Measurements from ENCODE around the gene GBA2. TPM values are rescaled to one million over a fixed set of nuclear protein-coding genes. Genes with fewer than 3 reads are reported as not detected.
A peak's percentile ranks its signal among the peaks of the same experiment; 100 is the strongest.

The GBA2 gene
- total RNA-seq, 1 experiment from 2014 or later = 75.2 TPM

GRCh38 chr9:35738186-35738585, 10.8 kb downstream of the GBA2 start:
- H3K27me3 ChIP-seq (ENCODE audit: control insufficient read depth, insufficient read depth, low read length) = no peaks in the 10 kb centered on the region
- H3K36me3 ChIP-seq (replicated peaks; ENCODE audit: control insufficient read depth, insufficient read depth, low read length) = peaks cover 59% of the 10 kb centered on the region
- DNase-seq = no peak

GRCh38 chr9:35737143-35737542, 11.9 kb downstream of the GBA2 start:
- no peak overlapping the region for H3K4me3 ChIP-seq (ENCODE audit: insufficient read depth, low read depth, low read length)
- DNase-seq = no peak
- peaks cover 53% of the 10 kb centered on the region for H3K36me3 ChIP-seq (replicated peaks; ENCODE audit: control insufficient read depth, insufficient read depth, low read length)
- H3K27me3 ChIP-seq (ENCODE audit: control insufficient read depth, insufficient read depth, low read length) = no peaks in the 10 kb centered on the region

More at GRCh38 chr9:35738186-35738585, 10.8 kb downstream of the GBA2 start:
- no peak overlapping the region for H3K4me3 ChIP-seq (ENCODE audit: insufficient read depth, low read depth, low read length)

DNA sequence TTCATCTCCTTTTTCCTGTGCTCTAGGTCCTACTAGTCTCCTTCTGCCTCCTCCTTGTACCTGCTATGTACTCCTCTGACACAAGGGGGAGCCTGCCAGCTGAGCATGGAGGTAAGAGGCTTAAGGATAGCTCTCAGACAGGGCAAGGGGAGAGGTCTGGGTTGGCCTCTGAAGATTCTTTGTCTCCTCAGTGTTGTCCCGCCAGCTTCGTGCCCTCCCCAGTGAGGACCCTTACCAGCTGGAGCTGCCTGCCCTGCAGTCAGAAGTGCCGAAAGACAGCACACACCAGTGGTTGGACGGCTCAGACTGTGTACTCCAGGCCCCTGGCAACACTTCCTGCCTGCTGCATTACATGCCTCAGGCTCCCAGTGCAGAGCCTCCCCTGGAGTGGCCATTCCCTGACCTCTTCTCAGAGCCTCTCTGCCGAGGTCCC, 12.8 kb downstream of the GBA2 start:
- Histone ChIP-seq H3K4me3 (ENCODE audit: insufficient read depth, low read depth, low read length) (no peak overlapping the region), H3K36me3 (replicated peaks; ENCODE audit: control insufficient read depth, insufficient read depth, low read length) (peaks cover 47% of the 10 kb centered on the region), H3K27me3 (ENCODE audit: control insufficient read depth, insufficient read depth, low read length) (no peaks in the 10 kb centered on the region)
- peak; percentile 84 for DNase-seq

- no peak for DNase-seq
- Histone ChIP-seq H3K27me3 (ENCODE audit: control insufficient read depth, insufficient read depth, low read length) (no peaks in the 10 kb centered on the region), H3K36me3 (replicated peaks; ENCODE audit: control insufficient read depth, insufficient read depth, low read length) (peaks cover 35% of the 10 kb centered on the region), H3K4me3 (ENCODE audit: insufficient read depth, low read depth, low read length) (no peak overlapping the region)
Measured at GRCh38 chr9:35734096-35734495, 14.9 kb downstream of the GBA2 start.

- DNase-seq = peak; percentile 86
- Histone ChIP-seq H3K27me3 (ENCODE audit: control insufficient read depth, insufficient read depth, low read length) (no peaks in the 10 kb centered on the region), H3K36me3 (replicated peaks; ENCODE audit: control insufficient read depth, insufficient read depth, low read length) (peaks cover 24% of the 10 kb centered on the region), H3K4me3 (ENCODE audit: insufficient read depth, low read depth, low read length) (peak overlapping the region; percentile 74)
Measured at GRCh38 chr9:35732800-35733541, 16.1 kb downstream of the GBA2 start.

DNA sequence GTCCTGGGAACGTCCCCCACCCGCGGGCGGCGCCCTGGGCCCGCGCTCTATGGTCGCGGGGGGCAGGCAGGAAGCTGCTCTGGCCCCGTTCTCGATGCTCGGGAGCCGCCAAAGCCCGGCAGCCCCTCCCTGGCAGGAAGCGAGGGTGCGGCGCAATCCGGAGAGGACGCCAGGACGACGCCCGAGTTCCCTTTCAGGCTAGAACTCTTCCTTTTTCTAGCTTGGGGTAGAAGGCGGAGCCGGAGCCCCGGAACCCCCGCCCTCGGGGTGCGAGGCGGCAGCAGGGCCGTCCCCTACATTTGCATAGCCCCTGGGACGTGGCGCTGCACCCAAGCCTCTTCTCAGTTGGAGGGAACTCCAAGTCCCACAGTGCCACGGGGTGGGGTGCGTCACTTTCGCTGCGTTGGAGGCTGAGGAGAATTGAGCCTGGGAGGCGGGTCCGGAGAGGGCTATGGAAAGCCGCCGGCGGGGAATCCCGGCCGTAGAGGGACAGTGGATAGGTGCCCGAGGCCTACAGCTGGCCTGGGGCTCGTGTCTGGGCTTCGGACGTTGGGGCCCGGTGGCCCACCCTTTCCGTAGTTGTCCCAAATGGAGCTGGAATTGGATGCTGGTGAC, 16.7 kb downstream of the GBA2 start, which contains the start of the genes CREB3 and TLN1:
CREB3 (plus strand) TSS at position 482 of the 615 bp plus-strand sequence; CDS start at position 589, 107 bp downstream.
TLN1 (minus strand) TSS at position 11 of the 615 bp plus-strand sequence. CDS start 6,501 bp downstream, outside the sequence.
- H3K4me3 ChIP-seq (ENCODE audit: insufficient read depth, low read depth, low read length) = peak within 1 kb of the TSS; percentile 74
- H3K27me3 ChIP-seq (ENCODE audit: control insufficient read depth, insufficient read depth, low read length) = no peaks in the 10 kb centered on the region
- peaks cover 17% of the 10 kb centered on the region for H3K36me3 ChIP-seq (replicated peaks; ENCODE audit: control insufficient read depth, insufficient read depth, low read length)
- peak; percentile 97 for DNase-seq

GRCh38 chr9:35731415-35732184, 17.4 kb downstream of the GBA2 start:
- DNase-seq = no peak
- peaks cover 10% of the 10 kb centered on the region for H3K36me3 ChIP-seq (replicated peaks; ENCODE audit: control insufficient read depth, insufficient read depth, low read length)
- peak overlapping the region; percentile 74 for H3K4me3 ChIP-seq (ENCODE audit: insufficient read depth, low read depth, low read length)
- H3K27me3 ChIP-seq (ENCODE audit: control insufficient read depth, insufficient read depth, low read length) = no peaks in the 10 kb centered on the region

DNA sequence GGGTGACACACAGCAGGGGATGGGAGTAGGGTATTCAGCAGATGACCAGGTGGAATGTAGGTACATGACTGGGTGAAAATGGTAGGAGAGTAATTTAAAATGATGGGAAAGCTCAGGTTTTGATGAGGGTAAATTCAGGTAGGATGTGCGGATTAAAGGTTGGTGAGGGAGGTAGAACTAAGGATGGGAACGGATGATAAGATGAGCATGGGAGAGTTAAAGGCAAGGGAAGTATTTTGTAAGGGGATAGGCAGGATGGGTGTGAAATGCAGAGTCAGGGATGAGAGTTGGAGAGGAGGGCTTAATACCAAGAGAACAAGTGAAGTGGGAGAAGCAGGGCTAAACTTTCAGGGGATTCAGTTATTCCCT, 18.6 kb downstream of the GBA2 start:
- no peak overlapping the region for H3K4me3 ChIP-seq (ENCODE audit: insufficient read depth, low read depth, low read length)
- no peak for DNase-seq
- H3K36me3 ChIP-seq (replicated peaks; ENCODE audit: control insufficient read depth, insufficient read depth, low read length) = peaks cover 5% of the 10 kb centered on the region
- no peaks in the 10 kb centered on the region for H3K27me3 ChIP-seq (ENCODE audit: control insufficient read depth, insufficient read depth, low read length)

GRCh38 chr9:35729700-35730485, 19.1 kb downstream of the GBA2 start:
- H3K27me3 ChIP-seq (ENCODE audit: control insufficient read depth, insufficient read depth, low read length) = no peaks in the 10 kb centered on the region
- DNase-seq = peak; percentile 84
- no peak overlapping the region for H3K4me3 ChIP-seq (ENCODE audit: insufficient read depth, low read depth, low read length)
- peaks cover 4% of the 10 kb centered on the region for H3K36me3 ChIP-seq (replicated peaks; ENCODE audit: control insufficient read depth, insufficient read depth, low read length)

DNA sequence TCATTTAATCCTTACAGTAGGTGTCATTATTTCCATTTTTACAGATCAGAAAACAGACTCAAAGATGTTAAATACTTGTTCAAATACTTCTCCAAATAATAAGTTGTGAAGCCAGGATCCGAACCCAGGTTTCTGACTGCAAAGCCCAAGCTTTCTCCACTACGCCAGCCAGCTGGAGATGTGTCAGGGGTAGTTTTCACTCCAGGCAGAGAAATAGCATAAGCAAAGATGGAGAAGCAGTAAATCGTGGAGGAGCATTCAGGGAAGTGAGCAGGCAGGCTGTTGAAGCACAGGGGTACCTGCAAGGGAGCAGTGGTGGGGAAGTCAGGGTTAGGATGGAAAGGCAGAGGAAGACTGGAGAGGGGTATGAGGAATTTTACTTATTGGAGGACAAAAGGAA, 19.9 kb downstream of the GBA2 start:
- DNase-seq = no peak
- Histone ChIP-seq H3K36me3 (replicated peaks; ENCODE audit: control insufficient read depth, insufficient read depth, low read length) (peaks cover 6% of the 10 kb centered on the region), H3K4me3 (ENCODE audit: insufficient read depth, low read depth, low read length) (no peak overlapping the region), H3K27me3 (ENCODE audit: control insufficient read depth, insufficient read depth, low read length) (no peaks in the 10 kb centered on the region)

GRCh38 chr9:35728041-35728971, 20.7 kb downstream of the GBA2 start:
- H3K4me3 ChIP-seq (ENCODE audit: insufficient read depth, low read depth, low read length) = peak overlapping the region; percentile 4; the same call in 1 of the 2 replicates
- H3K36me3 ChIP-seq (replicated peaks; ENCODE audit: control insufficient read depth, insufficient read depth, low read length) = peaks cover 12% of the 10 kb centered on the region
- no peaks in the 10 kb centered on the region for H3K27me3 ChIP-seq (ENCODE audit: control insufficient read depth, insufficient read depth, low read length)
- DNase-seq = peak; percentile 84

DNA sequence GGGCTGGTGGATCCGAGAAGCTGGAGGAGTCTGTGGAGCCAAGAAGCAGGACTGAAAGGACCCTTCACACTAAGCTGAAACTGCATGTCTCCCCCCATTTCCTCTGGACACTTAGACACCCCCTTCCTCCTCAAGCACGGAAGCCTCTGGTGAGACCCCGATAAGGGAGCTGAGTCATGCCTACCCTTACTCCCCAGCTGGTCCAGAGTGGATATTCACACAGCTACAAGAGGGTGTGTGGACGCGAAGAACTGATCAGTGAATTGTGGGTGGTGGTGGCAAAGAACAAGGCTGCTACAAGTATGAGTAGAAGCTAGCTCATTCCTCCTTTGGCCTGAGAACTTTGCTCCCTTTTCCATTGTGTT, 21.4 kb downstream of the GBA2 start:
- Histone ChIP-seq H3K4me3 (ENCODE audit: insufficient read depth, low read depth, low read length) (no peak overlapping the region), H3K36me3 (replicated peaks; ENCODE audit: control insufficient read depth, insufficient read depth, low read length) (peaks cover 15% of the 10 kb centered on the region), H3K27me3 (ENCODE audit: control insufficient read depth, insufficient read depth, low read length) (no peaks in the 10 kb centered on the region)
- no peak for DNase-seq

DNA sequence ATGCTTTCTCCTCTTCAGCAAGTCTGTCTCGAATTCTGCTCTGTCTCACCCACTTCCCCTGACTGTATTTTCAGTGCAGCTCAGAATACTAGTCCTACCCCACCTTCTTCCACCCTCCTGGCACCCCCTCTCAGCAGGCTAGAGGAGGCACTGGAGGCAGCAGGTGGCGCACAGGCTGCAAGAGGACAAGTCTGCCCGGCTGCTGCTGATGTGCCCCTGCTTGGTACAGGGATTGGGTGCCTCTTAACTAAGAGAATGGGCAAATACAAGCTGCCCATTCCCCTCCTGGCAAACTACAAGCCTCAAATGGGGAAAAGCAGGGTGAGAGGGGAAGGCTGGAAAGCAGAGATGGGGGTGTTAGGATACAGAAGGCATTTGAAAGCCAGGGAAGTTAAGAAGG, 22.1 kb downstream of the GBA2 start:
- peaks cover 16% of the 10 kb centered on the region for H3K36me3 ChIP-seq (replicated peaks; ENCODE audit: control insufficient read depth, insufficient read depth, low read length)
- no peaks in the 10 kb centered on the region for H3K27me3 ChIP-seq (ENCODE audit: control insufficient read depth, insufficient read depth, low read length)
- no peak for DNase-seq
- H3K4me3 ChIP-seq (ENCODE audit: insufficient read depth, low read depth, low read length) = no peak overlapping the region

Data from H7 (cell line).